Left cardiac atrium (tissue), 4 donors: ENCODE data around the gene FEM1B. TPM values are rescaled to one million over a fixed set of nuclear protein-coding genes. Genes with fewer than 3 reads are reported as not detected.

ENCODE experiments used
- ATAC-seq, 2 donors: fragments of 200-7000 bp; cut with Tn5 transposase; one replicate each; pipeline ENCODE4 v1.9.1; 2020; ENCODE audit warnings: mild to moderate bottlenecking in 2 of 2, moderate library complexity in 2 of 2
- DNase-seq: peaks from one replicate; pipeline ENCODE4 v3.0.0-alpha.2; 2020
- intact Hi-C, 2 donors: fragments of 100-400 bp; cut with DNase I; formaldehyde crosslinking; loops; one replicate each; pipeline versions ENCODE4 v1.14.1 to v1.15.1; 2022 to 2023
- total RNA-seq, 2 donors: library from RNA; stranded (reverse); fragmentation: NEBNext Ultra II Directional; extraction: Animal tissue kit (Norgen Biotek cat#: 25700); gene quantifications; one replicate each; pipeline ENCODE4 v1.2.1, GENCODE V29; 2021
- donor health status: DM: no; HTN: yes; CAD: no.
- donor health status: DM: no; HTN: yes; CAD: no; lungs with severe emphysema.
- donor health status: DM: yes; HTN: yes; CAD: no.
- donor health status: Dilated cardiomyopathy.

FEM1B gene
- total RNA-seq, 2 donors from 2014 or later, result 41.1 to 69.7 TPM

- intact Hi-C loops, result loop anchor here (10.0 kb wide), 3 partner anchors 48 to 252 kb away; no protein-coding TSS in a partner anchor
- ATAC-seq (no peak), DNase-seq (no peak)
These were observed 25.2 kb downstream of the FEM1B start for GRCh38 chr15:68302729-68303128.

- ATAC-seq (no peak), DNase-seq (no peak)
- intact Hi-C loops, result loop anchor here (10.0 kb wide), 3 partner anchors 48 to 252 kb away; no protein-coding TSS in a partner anchor
These were observed 25.6 kb downstream of the FEM1B start for GRCh38 chr15:68303134-68303533.

- DNase-seq, result no peak
- ATAC-seq, result no peak
- intact Hi-C loops, result loop anchor here (10.0 kb wide), 3 partner anchors 49 to 251 kb away; no protein-coding TSS in a partner anchor
These were observed 26.3 kb downstream of the FEM1B start for GRCh38 chr15:68303560-68304436.

GRCh38 chr15:68304589-68305337 is 27.2 kb downstream of the FEM1B start:
- DNase-seq (no peak), ATAC-seq (no peak)
- intact Hi-C loops, result loop anchor here (5.0 to 10.0 kb wide), 5 partner anchors 50 to 250 kb away; no protein-coding TSS in a partner anchor

GRCh38 chr15:68305420-68305871 is 27.9 kb downstream of the FEM1B start:
- ATAC-seq (no peak), DNase-seq (no peak)
- intact Hi-C loops, result loop anchor here (5.0 to 10.0 kb wide), 5 partner anchors 51 to 249 kb away; no protein-coding TSS in a partner anchor

- ATAC-seq, result peak in 1 of 2 donors; percentile 1
- DNase-seq, result no peak
- intact Hi-C loops, result loop anchor here (2.0 to 10.0 kb wide), 6 partner anchors 53 to 247 kb away; no protein-coding TSS in a partner anchor
These were observed 29.8 kb downstream of the FEM1B start for GRCh38 chr15:68307131-68307928.

- intact Hi-C loops, result loop anchor here (5.0 to 10.0 kb wide), 5 partner anchors 54 to 246 kb away; no protein-coding TSS in a partner anchor
- no peak for DNase-seq
- no peak for ATAC-seq
These were observed 31.5 kb downstream of the FEM1B start for GRCh38 chr15:68309024-68309423.

- DNase-seq, result no peak
- intact Hi-C loops, result no loop called here
- ATAC-seq, result no peak
These were observed 32.7 kb downstream of the FEM1B start for GRCh38 chr15:68310178-68310803.

- ATAC-seq (no peak), DNase-seq (no peak)
- intact Hi-C loops, result no loop called here
These were observed 33.4 kb downstream of the FEM1B start for GRCh38 chr15:68310804-68311463.

GRCh38 chr15:68311464-68311835 is 33.9 kb downstream of the FEM1B start:
- DNase-seq (no peak), ATAC-seq (no peak)
- intact Hi-C loops, result no loop called here

- DNase-seq (no peak), ATAC-seq (no peak)
- intact Hi-C loops, result no loop called here
These were observed 34.5 kb downstream of the FEM1B start for GRCh38 chr15:68311859-68312557.

GRCh38 chr15:68312701-68313204 is 35.2 kb downstream of the FEM1B start:
- no peak for DNase-seq
- peak in 1 of 2 donors; percentile 27 for ATAC-seq
- intact Hi-C loops, result no loop called here

GRCh38 chr15:68313501-68314410 is 36.2 kb downstream of the FEM1B start:
- DNase-seq (no peak), ATAC-seq (no peak)
- intact Hi-C loops, result no loop called here

GRCh38 chr15:68314563-68314962 is 37.0 kb downstream of the FEM1B start:
- intact Hi-C loops, result no loop called here
- DNase-seq (no peak), ATAC-seq (peak in 1 of 2 donors; percentile 13)

GRCh38 chr15:68315035-68315434 is 37.5 kb downstream of the FEM1B start:
- DNase-seq (no peak), ATAC-seq (no peak)
- intact Hi-C loops, result loop anchor here in 1 of 2 donors (5.0 kb wide), 1 partner anchor 52 kb away; no protein-coding TSS in a partner anchor

- intact Hi-C loops, result loop anchor here in 1 of 2 donors (5.0 kb wide), 1 partner anchor 52 kb away; no protein-coding TSS in a partner anchor
- DNase-seq, result no peak
- no peak for ATAC-seq
These were observed 38.0 kb downstream of the FEM1B start for GRCh38 chr15:68315495-68316031.
